K562 (cell line): ENCODE results near the gene RELA. TPM values are rescaled to one million over a fixed set of nuclear protein-coding genes. Genes with fewer than 3 reads are reported as not detected.

Experiments
- REST ChIP-seq, 2 experiments: fragments of 450-650 bp; formaldehyde crosslinking in 1 of 2; IDR thresholded peaks; 2 replicates each; pipeline versions ENCODE4 v1.4.0 to v1.6.1; 2014 to 2020; ENCODE audit warnings: mild to moderate bottlenecking in 2 of 2, borderline replicate concordance in 1 of 2, low read depth in 1 of 2
- polyA plus RNA-seq, 8 experiments: library from polyadenylated mRNA; depleted of rRNA in 4 of 8; stranded (reverse) in 5 of 8; unstranded in 3 of 8; fragments of >200 nt; fragmentation: Nextera tagmentation in 2 of 8; fragmentation: Illumina TruSeq in 1 of 8; extraction: Ambion mirVana in 2 of 8; extraction: Trizol in 1 of 8; gene quantifications; 2 replicates each; pipeline versions ENCODE4 v1.2.1 to v1.2.3, GENCODE V29; 2011 to 2014; ENCODE audit warnings: inconsistent platforms in 1 of 8, missing spikeins in 1 of 8
- total RNA-seq, 7 experiments: library from RNA; depleted of rRNA in 6 of 7; stranded (reverse); fragments of >200 nt in 6 of 7; fragmentation: Illumina TruSeq in 2 of 7; extraction: Trizol in 2 of 7; gene quantifications; 2 replicates each; pipeline versions ENCODE4 v1.2.1 to v1.2.3, GENCODE V29; 2011 to 2021; ENCODE audit warnings: low replicate concordance in 1 of 7

Gene RELA
- total and polyA plus RNA-seq, 9 of the 15 experiments (the other 6 are each of a cell fraction or from before 2014, with no cell fraction given) = 6.0 to 67.4 (median 20.6) TPM

GRCh38 chr11:65695459-65696241 is 32.9 kb upstream of the RELA start (continued):
- TF ChIP-seq REST (IDR thresholded peaks at IDR 0.05; ENCODE audit: borderline replicate concordance) (no peak), REST (CRISPR knock-in tag; IDR thresholded peaks at IDR 0.05; ENCODE audit: low read depth) (no peak)
